Activated CD4-positive, alpha-beta T cell treated with anti-CD3 and anti-CD28 coated beads for 36 hours (primary cell): Measurements from ENCODE around the gene SMCHD1. TPM values are rescaled to one million over a fixed set of nuclear protein-coding genes. Genes with fewer than 3 reads are reported as not detected.

Experiments used
- ATAC-seq: fragments of 200-7000 bp; cut with Tn5 transposase; one replicate; pipeline ENCODE4 v1.10.0; 2021; ENCODE audit warnings: mild to moderate bottlenecking, moderate library complexity
- CTCF ChIA-PET: fragments of 350-600 bp; sonication (Branson Sonifier 250); formaldehyde crosslinking; loops from one replicate; lab custom pipeline; 2021; ENCODE audit warnings: antibody characterized with exemption; lab: Charles Lee
- POLR2A ChIA-PET: fragments of 350-600 bp; sonication (Branson Sonifier 250); formaldehyde crosslinking; loops from one replicate; lab custom pipeline; 2021; ENCODE audit warnings: antibody characterized with exemption, inconsistent platforms; lab: Charles Lee
- DNase-seq: peaks from one replicate; pipeline ENCODE4 v3.0.0-alpha.2; 2020
- H3K27ac Mint-ChIP-seq: one replicate; pipeline ENCODE4 v1.8.0; 2021; ENCODE audit warnings: mixed read lengths
- H3K27me3 Mint-ChIP-seq: one replicate; pipeline ENCODE4 v1.8.0; 2021; ENCODE audit warnings: mixed read lengths
- H3K36me3 Mint-ChIP-seq: one replicate; pipeline ENCODE4 v1.8.0; 2021; ENCODE audit warnings: low read depth, mixed read lengths
- H3K4me1 Mint-ChIP-seq: one replicate; pipeline ENCODE4 v1.8.0; 2021; ENCODE audit warnings: mixed read lengths
- H3K4me3 Mint-ChIP-seq: one replicate; pipeline ENCODE4 v1.8.0; 2021; ENCODE audit warnings: mild to moderate bottlenecking, moderate library complexity, mixed read lengths
- H3K9me3 Mint-ChIP-seq: one replicate; pipeline ENCODE4 v1.8.0; 2021; ENCODE audit warnings: low read depth, mixed read lengths
- intact Hi-C, 2 experiments: fragments of 100-400 bp; cut with DNase I in 1 of 2; cut with micrococcal nuclease in 1 of 2; formaldehyde crosslinking; loops; one replicate each; pipeline versions ENCODE4 v1.14.2 to v1.15.1; 2022 to 2024; cut with DNase I, micrococcal nuclease
- total RNA-seq, 2 experiments: library from RNA; stranded (reverse); gene quantifications; one replicate each; pipeline ENCODE4 v1.2.3, GENCODE V29; 2021

Gene SMCHD1
- total RNA-seq, 2 experiments from 2014 or later, result 89.5 to 121 TPM

DNA sequence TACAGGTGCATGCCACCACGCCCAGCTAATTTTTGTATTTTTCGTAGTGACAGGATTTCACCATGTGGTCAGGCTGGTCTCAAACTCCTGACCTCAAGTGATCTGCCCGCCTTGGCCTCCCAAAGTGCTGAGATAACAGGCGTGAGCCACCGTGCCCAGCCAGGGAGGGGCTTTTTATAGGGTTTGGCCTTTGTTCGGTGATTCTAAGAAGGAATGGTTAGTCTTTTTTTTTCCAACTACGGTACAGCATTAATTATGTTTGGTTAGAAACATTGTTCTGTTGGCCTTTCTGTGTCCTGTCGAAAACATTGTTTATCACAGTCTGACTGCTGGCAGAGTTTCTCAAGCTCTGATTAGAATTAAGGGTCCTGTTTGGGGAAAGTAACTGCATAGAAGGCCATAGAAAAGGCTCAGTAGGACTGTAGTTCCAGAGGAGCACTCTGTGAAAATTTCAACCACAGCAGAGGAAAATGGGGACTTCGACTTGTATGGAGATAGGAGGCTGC is 19.3 kb upstream of the SMCHD1 start:
- Mint-ChIP-seq H3K36me3 (peaks cover 21% of the 10 kb centered on the region), H3K27me3 (no peaks in the 10 kb centered on the region), H3K27ac (peak overlapping the region; percentile 86), H3K4me3 (peak overlapping the region; percentile 53), H3K9me3 (peaks cover 28% of the 10 kb centered on the region), H3K4me1 (peaks cover 80% of the 10 kb centered on the region)
- DNase-seq (no peak), ATAC-seq (peak; percentile 7)
- ChIA-PET POLR2A (interaction anchor here (0.7 kb wide), 2 partner anchors 22 to 64 kb away, joined by 3 read pairs; no protein-coding TSS in a partner anchor), CTCF (interaction anchor here (1.4 to 1.7 kb wide), 4 partner anchors 8 to 30 kb away, joined by 3 to 7 read pairs (median 6); no protein-coding TSS in a partner anchor)
- intact Hi-C loops, result no loop called here

DNA sequence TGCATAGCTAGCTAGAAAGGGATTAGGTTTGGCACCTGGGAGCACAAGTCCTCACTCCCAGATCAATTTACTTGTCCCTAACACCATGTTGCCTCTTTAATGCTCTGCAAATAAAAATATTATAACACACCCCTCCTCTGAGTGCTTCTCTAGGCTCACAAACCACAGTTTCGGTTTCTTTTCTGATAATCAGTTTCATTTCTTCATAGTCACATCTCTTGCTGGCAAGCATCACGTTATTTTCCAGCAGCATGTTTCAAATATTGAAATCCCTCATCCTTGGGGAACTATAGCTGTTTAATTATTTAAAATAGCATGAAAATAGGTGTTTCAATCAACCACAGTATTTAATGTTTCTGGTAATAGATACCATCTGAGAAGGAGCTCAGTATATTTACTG is 13.9 kb upstream of the SMCHD1 start:
- CTCF ChIA-PET, result interaction anchor here (0.8 to 1.1 kb wide), 4 partner anchors 9 to 15 kb away, joined by 3 to 5 read pairs (median 4); partner anchors contain the start of gene SMCHD1
- peaks cover 51% of the 10 kb centered on the region for H3K4me1 Mint-ChIP-seq
- peaks cover 5% of the 10 kb centered on the region for H3K9me3 Mint-ChIP-seq
- no peaks in the 10 kb centered on the region for H3K27me3 Mint-ChIP-seq
- H3K27ac Mint-ChIP-seq, result no peak overlapping the region
- POLR2A ChIA-PET, result interaction anchor here (1.0 to 1.2 kb wide), 3 partner anchors 14 to 70 kb away, joined by 5 to 8 read pairs (median 6); partner anchors contain the start of genes METTL4, NDC80 and SMCHD1
- ATAC-seq, result peak; percentile 71
- peak overlapping the region; percentile 63 for H3K4me3 Mint-ChIP-seq
- DNase-seq, result no peak
- intact Hi-C loops, result loop anchor here (1.0 to 5.0 kb wide), 12 partner anchors 13 to 1829 kb away; partner anchors contain the start of genes METTL4 (in 2 of the 2), MYL12A (in 2 of the 2), NDC80 (in 2 of the 2) and SMCHD1 (in 2 of the 2)
- peaks cover 5% of the 10 kb centered on the region for H3K36me3 Mint-ChIP-seq

DNA sequence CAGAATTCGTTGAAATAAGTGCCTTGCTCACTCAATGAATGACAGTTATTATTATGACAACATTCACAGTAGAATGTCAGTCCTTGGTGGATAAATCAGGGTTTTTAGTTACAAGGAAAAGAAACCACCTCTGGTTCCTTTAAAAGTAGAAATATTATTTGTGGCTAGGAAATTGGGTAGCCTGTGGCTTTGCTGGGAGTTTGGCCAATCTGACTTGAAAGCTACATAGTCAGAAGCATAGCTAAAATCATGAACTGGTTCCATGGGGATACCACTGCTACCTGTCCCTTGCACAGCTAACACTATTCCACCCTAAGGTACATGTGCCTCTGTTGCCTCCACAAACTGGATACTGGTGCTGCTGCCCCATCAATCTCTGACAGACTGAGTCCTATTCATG is 12.8 kb upstream of the SMCHD1 start:
- ChIA-PET POLR2A (no interaction called here), CTCF (interaction anchor here (0.8 kb wide), 1 partner anchor 14 kb away, joined by 4 read pairs; no protein-coding TSS in a partner anchor)
- DNase-seq (no peak), ATAC-seq (no peak)
- Mint-ChIP-seq H3K36me3 (peaks cover 3% of the 10 kb centered on the region), H3K4me3 (no peak overlapping the region), H3K27me3 (no peaks in the 10 kb centered on the region), H3K27ac (no peak overlapping the region), H3K9me3 (peaks cover 4% of the 10 kb centered on the region), H3K4me1 (peaks cover 40% of the 10 kb centered on the region)
- intact Hi-C loops, result loop anchor here (5.0 kb wide), 7 partner anchors 50 to 1830 kb away; partner anchors contain the start of genes MYL12A (in 2 of the 2), METTL4 (in 1 of the 2), NDC80 (in 1 of the 2) and TGIF1 (in 1 of the 2)

DNA sequence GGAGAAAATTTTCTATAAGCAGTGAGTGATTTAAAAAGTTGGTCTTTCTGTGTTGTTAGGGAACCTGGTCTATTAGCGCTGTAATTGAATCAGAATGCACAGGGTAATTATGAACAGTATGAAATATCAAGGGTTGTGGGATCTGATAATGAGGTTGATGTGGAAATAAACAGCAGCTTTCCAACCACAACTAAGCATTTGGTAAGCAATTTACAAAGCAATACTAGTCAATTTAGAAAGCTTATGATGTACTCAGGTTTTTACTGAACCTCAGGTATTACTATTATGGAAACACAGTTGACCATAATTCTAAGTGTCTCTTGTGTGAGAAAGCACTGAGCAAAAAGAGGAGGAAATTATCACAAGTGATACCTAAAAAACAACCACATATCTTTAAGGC is 11.0 kb upstream of the SMCHD1 start:
- Mint-ChIP-seq H3K9me3 (no peaks in the 10 kb centered on the region), H3K4me3 (no peak overlapping the region), H3K27me3 (no peaks in the 10 kb centered on the region), H3K27ac (no peak overlapping the region), H3K4me1 (peaks cover 22% of the 10 kb centered on the region), H3K36me3 (no peaks in the 10 kb centered on the region)
- intact Hi-C loops, result loop anchor here (1.0 to 5.0 kb wide), 8 partner anchors 11 to 1832 kb away; partner anchors contain the start of genes MYL12A (in 2 of the 2), SMCHD1 (in 2 of the 2), METTL4 (in 1 of the 2) and NDC80 (in 1 of the 2)
- ChIA-PET CTCF (no interaction called here), POLR2A (interaction anchor here (0.9 kb wide), 1 partner anchor 39 kb away, joined by 5 read pairs; no protein-coding TSS in a partner anchor)
- ATAC-seq (peak; percentile 50), DNase-seq (no peak)

DNA sequence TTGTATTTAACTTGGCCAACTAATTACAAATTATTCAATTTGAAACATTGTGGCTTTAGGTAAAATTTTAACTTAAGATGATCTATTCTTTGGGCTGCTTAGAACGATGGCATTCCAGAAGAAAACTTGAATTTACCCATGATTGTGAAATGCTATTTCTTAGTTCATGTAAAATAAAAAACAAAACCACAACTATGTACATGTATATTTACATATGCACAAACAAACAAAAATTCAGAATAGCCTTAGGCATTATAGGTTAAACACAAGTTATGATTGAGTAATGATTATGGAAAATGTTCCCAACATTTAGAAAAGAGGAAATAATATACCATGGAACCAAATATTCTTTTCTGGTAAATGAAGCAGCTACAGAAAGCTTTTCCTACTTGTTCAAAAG is 3.5 kb upstream of the SMCHD1 start:
- Mint-ChIP-seq H3K4me3 (no peak overlapping the region), H3K27me3 (no peaks in the 10 kb centered on the region), H3K36me3 (peaks cover 5% of the 10 kb centered on the region), H3K27ac (no peak overlapping the region), H3K9me3 (no peaks in the 10 kb centered on the region), H3K4me1 (peaks cover 17% of the 10 kb centered on the region)
- ChIA-PET POLR2A (interaction anchor here (0.6 to 1.7 kb wide), 2 partner anchors 67 to 334 kb away, joined by 3 to 4 read pairs; no protein-coding TSS in a partner anchor), CTCF (interaction anchor here (0.6 to 1.8 kb wide), 4 partner anchors 11 to 324 kb away, joined by 3 to 4 read pairs (median 4); no protein-coding TSS in a partner anchor)
- intact Hi-C loops, result no loop called here
- DNase-seq (no peak), ATAC-seq (no peak)

DNA sequence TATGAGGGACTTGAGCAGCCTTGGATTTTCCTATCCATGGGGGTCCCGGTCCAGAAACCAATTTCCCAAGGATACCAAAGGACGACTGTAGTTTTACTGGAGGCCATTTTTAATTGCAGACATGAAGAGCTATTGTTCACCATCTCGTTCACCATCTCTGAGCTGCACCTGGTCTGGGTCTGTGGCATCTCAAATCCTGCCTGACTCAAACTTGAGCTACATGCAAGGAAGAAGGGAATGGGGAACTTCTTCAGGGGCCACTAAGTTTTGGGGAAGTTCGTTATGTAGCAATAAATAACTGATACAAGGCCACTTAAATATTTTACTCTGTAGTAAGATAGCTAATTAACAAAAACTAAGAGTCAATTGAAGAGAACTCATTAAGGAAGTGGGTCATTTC is 2.1 kb upstream of the SMCHD1 start:
- ChIA-PET CTCF (interaction anchor here (0.7 to 1.8 kb wide), 7 partner anchors 8 to 80 kb away, joined by 3 to 4 read pairs (median 3); no protein-coding TSS in a partner anchor), POLR2A (interaction anchor here (1.7 kb wide), 1 partner anchor 68 kb away, joined by 4 read pairs; no protein-coding TSS in a partner anchor)
- H3K4me1 Mint-ChIP-seq, result peaks cover 21% of the 10 kb centered on the region
- ATAC-seq, result no peak
- H3K4me3 Mint-ChIP-seq, result no peak overlapping the region
- DNase-seq, result no peak
- intact Hi-C loops, result no loop called here
- H3K9me3 Mint-ChIP-seq, result no peaks in the 10 kb centered on the region
- peaks cover 17% of the 10 kb centered on the region for H3K36me3 Mint-ChIP-seq
- no peaks in the 10 kb centered on the region for H3K27me3 Mint-ChIP-seq
- no peak overlapping the region for H3K27ac Mint-ChIP-seq

GRCh38 chr18:2654169-2654927 is 1.2 kb upstream of the SMCHD1 start:
- Mint-ChIP-seq H3K36me3 (peaks cover 20% of the 10 kb centered on the region), H3K27ac (peak overlapping the region; percentile 94), H3K9me3 (no peaks in the 10 kb centered on the region), H3K27me3 (no peaks in the 10 kb centered on the region), H3K4me1 (peaks cover 27% of the 10 kb centered on the region), H3K4me3 (peak overlapping the region; percentile 95)
- POLR2A ChIA-PET, result interaction anchor here (0.7 to 1.7 kb wide), 2 partner anchors 13 to 26 kb away, joined by 3 to 8 read pairs; no protein-coding TSS in a partner anchor
- CTCF ChIA-PET, result interaction anchor here (0.8 to 1.6 kb wide), 6 partner anchors 8 to 83 kb away, joined by 3 to 5 read pairs (median 3); partner anchors contain the start of genes METTL4 and NDC80
- DNase-seq (no peak), ATAC-seq (no peak)
- intact Hi-C loops, result loop anchor here (2.0 kb wide), 6 partner anchors 14 to 1942 kb away; partner anchors contain the start of genes EMILIN2 (in 1 of the 2) and ENOSF1 (in 1 of the 2)

DNA sequence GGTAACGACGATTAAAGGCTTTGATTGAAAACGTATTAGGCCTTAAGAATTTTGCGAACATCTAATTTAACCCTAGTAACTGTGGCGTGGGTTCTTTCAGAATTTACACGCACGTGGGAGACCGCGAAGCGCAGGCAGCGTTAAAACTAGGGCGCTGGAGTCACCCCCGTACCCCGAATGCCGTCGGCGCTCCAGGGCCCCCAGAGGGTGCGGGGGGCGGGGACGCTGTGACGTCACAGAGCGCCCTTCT is 673 bp upstream of the SMCHD1 start:
- peak overlapping the region; percentile 94 for H3K27ac Mint-ChIP-seq
- H3K36me3 Mint-ChIP-seq, result peaks cover 23% of the 10 kb centered on the region
- no peaks in the 10 kb centered on the region for H3K27me3 Mint-ChIP-seq
- peak; percentile 77 for DNase-seq
- peak overlapping the region; percentile 95 for H3K4me3 Mint-ChIP-seq
- ChIA-PET CTCF (interaction anchor here (1.1 to 1.6 kb wide), 2 partner anchors 10 to 83 kb away, joined by 3 to 5 read pairs; partner anchors contain the start of genes METTL4 and NDC80), POLR2A (interaction anchor here (1.5 to 1.7 kb wide), 2 partner anchors 14 to 52 kb away, joined by 3 to 8 read pairs; no protein-coding TSS in a partner anchor)
- intact Hi-C loops, result loop anchor here (1.0 to 5.0 kb wide), 21 partner anchors 11 to 1942 kb away; partner anchors contain the start of genes MYL12A (in 2 of the 2), EMILIN2 (in 1 of the 2), ENOSF1 (in 1 of the 2) and LPIN2 (in 1 of the 2)
- H3K4me1 Mint-ChIP-seq, result peaks cover 31% of the 10 kb centered on the region
- peak; percentile 7 for ATAC-seq
- H3K9me3 Mint-ChIP-seq, result no peaks in the 10 kb centered on the region

DNA sequence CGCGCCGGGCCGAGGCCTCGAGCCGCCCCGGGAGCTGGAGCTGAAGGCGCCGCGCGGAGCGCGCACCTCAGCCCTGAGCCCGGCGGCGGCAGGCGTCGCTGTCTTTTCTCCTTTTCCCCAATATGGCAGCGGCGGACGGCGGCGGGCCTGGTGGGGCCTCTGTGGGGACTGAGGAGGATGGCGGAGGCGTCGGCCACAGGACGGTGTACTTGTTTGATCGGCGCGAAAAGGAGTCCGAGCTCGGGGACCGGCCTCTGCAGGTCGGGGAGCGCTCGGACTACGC is 369 bp downstream of the SMCHD1 start:
- intact Hi-C loops, result loop anchor here (1.0 to 5.0 kb wide), 22 partner anchors 12 to 1943 kb away; partner anchors contain the start of genes METTL4 (in 2 of the 2), MYL12A (in 2 of the 2), NDC80 (in 2 of the 2) and EMILIN2 (in 1 of the 2)
- CTCF ChIA-PET, result interaction anchor here (0.6 to 1.6 kb wide), 5 partner anchors 9 to 84 kb away, joined by 3 to 5 read pairs (median 3); partner anchors contain the start of genes METTL4 and NDC80
- no peak for ATAC-seq

GRCh38 chr18:2656237-2656980 is 883 bp downstream of the SMCHD1 start:
- ATAC-seq, result peak; percentile 7
- H3K4me1 Mint-ChIP-seq, result peaks cover 34% of the 10 kb centered on the region
- ChIA-PET CTCF (interaction anchor here (0.6 to 1.6 kb wide), 6 partner anchors 8 to 85 kb away, joined by 3 to 5 read pairs (median 3); partner anchors contain the start of genes METTL4 and NDC80), POLR2A (interaction anchor here (0.7 to 1.7 kb wide), 6 partner anchors 16 to 357 kb away, joined by 3 to 8 read pairs (median 4); partner anchors contain the start of genes LPIN2, METTL4 and NDC80)
- DNase-seq, result peak; percentile 68
- H3K27ac Mint-ChIP-seq, result peak overlapping the region; percentile 96
- intact Hi-C loops, result loop anchor here (2.0 to 5.0 kb wide), 9 partner anchors 46 to 1844 kb away; partner anchors contain the start of genes METTL4 (in 1 of the 2), MYL12A (in 1 of the 2), MYL12B (in 1 of the 2) and NDC80 (in 1 of the 2)
- H3K36me3 Mint-ChIP-seq, result peaks cover 28% of the 10 kb centered on the region
- H3K9me3 Mint-ChIP-seq, result no peaks in the 10 kb centered on the region
- no peaks in the 10 kb centered on the region for H3K27me3 Mint-ChIP-seq
- H3K4me3 Mint-ChIP-seq, result peak overlapping the region; percentile 95

More for the DNA sequence above, 369 bp downstream of the SMCHD1 start:
- Mint-ChIP-seq H3K27ac (peak overlapping the region; percentile 96), H3K36me3 (peaks cover 25% of the 10 kb centered on the region), H3K4me3 (peak overlapping the region; percentile 95), H3K9me3 (no peaks in the 10 kb centered on the region), H3K4me1 (peaks cover 33% of the 10 kb centered on the region), H3K27me3 (no peaks in the 10 kb centered on the region)
- POLR2A ChIA-PET, result interaction anchor here (1.3 to 1.7 kb wide), 5 partner anchors 15 to 357 kb away, joined by 3 to 8 read pairs (median 4); partner anchors contain the start of genes LPIN2, METTL4 and NDC80
- DNase-seq, result no peak
